Fibroblast of lung (primary cell): ENCODE data around the gene UXS1. TPM values are rescaled to one million over a fixed set of nuclear protein-coding genes. Genes with fewer than 3 reads are reported as not detected.
"Not testable (repeated sequence)": the region's sequence is repeated elsewhere in the genome, so short reads cannot be mapped to it uniquely, and the experiment has no call there.

Experiments
- DNase-seq, 2 donors: peaks; one replicate each; pipeline versions ENCODE4 v3.0.0 to v3.0.0-alpha.2; 2010; ENCODE audit warnings: low read depth in 2 of 2
- H2AFZ ChIP-seq: 2 replicates; pipeline ENCODE4 v1.5.1; 2012; ENCODE audit warnings: low read length, control low read depth, inconsistent platforms
- H3K27ac ChIP-seq: 2 replicates; pipeline ENCODE4 v1.5.1; 2011; ENCODE audit warnings: low read length, control low read depth; ENCODE audit not compliant: insufficient read depth
- H3K27me3 ChIP-seq: 2 replicates; pipeline ENCODE4 v1.5.1; 2011; ENCODE audit warnings: mild to moderate bottlenecking, low read length; ENCODE audit not compliant: control insufficient read depth, insufficient read depth
- H3K36me3 ChIP-seq: 2 replicates; pipeline ENCODE4 v1.5.1; 2011; ENCODE audit warnings: low read length; ENCODE audit not compliant: control insufficient read depth, insufficient read depth
- H3K4me1 ChIP-seq: 2 replicates; pipeline ENCODE4 v1.5.1; 2011; ENCODE audit warnings: low read length; ENCODE audit not compliant: control insufficient read depth, insufficient read depth; ENCODE audit errors: extremely low read depth
- H3K4me2 ChIP-seq: 2 replicates; pipeline ENCODE4 v1.5.1; 2011; ENCODE audit warnings: low read length, control low read depth; ENCODE audit not compliant: insufficient read depth; ENCODE audit errors: extremely low read depth
- H3K4me3 ChIP-seq, 4 experiments: fragments of 200-600 bp in 1 of 4; sonication (generic) in 1 of 4; replicated peaks in 1 of 4; 2 replicates each; pipeline ENCODE4 v1.5.1; 2011 to 2016; ENCODE audit warnings: low read length in 4 of 4, low read depth in 3 of 4, mild to moderate bottlenecking in 3 of 4, control low read depth in 2 of 4, inconsistent platforms in 1 of 4, mixed read lengths in 1 of 4; ENCODE audit not compliant: insufficient read depth in 1 of 4; ENCODE audit errors: control extremely low read depth in 1 of 4
- H3K79me2 ChIP-seq: 2 replicates; pipeline ENCODE4 v1.5.1; 2012; ENCODE audit warnings: mild to moderate bottlenecking, low read length, inconsistent platforms; ENCODE audit not compliant: control insufficient read depth, insufficient read depth
- H3K9ac ChIP-seq: 2 replicates; pipeline ENCODE4 v1.5.1; 2011; ENCODE audit warnings: mild to moderate bottlenecking, low read length, control low read depth; ENCODE audit not compliant: insufficient read depth
- H3K9me3 ChIP-seq: 2 replicates; pipeline ENCODE4 v1.5.1; 2012; ENCODE audit warnings: low read depth, low read length; ENCODE audit not compliant: control insufficient read depth, insufficient read depth
- H4K20me1 ChIP-seq: 2 replicates; pipeline ENCODE4 v1.5.1; 2011; ENCODE audit warnings: low read length; ENCODE audit not compliant: control insufficient read depth, insufficient read depth; ENCODE audit errors: extremely low read depth
- EZH2 ChIP-seq: IDR thresholded peaks from 2 replicates; pipeline ENCODE4 v1.5.1; 2012; ENCODE audit warnings: low read length, control low read depth, mild to moderate bottlenecking; ENCODE audit errors: missing control alignments
- polyA plus RNA-seq, 2 donors: library from polyadenylated mRNA; depleted of rRNA in 1 of 2; stranded (reverse) in 1 of 2; unstranded in 1 of 2; fragments of >200 nt; gene quantifications; 2 replicates each; pipeline ENCODE4 v1.2.1, GENCODE V29; 2011 to 2012; ENCODE audit warnings: missing spikeins in 1 of 2
- total RNA-seq: library from RNA; depleted of rRNA; stranded (reverse); fragments of >200 nt; gene quantifications from 2 replicates; pipeline ENCODE4 v1.2.1, GENCODE V29; 2014
- TF ChIP-seq, protein P1 (sequence below), 2 donors: IDR thresholded peaks in 1 of 2; conservative IDR thresholded peaks in 1 of 2; 1 replicate in 1 of 2; 2 replicates in 1 of 2; pipeline ENCODE4 v1.5.1; 2011 to 2012; ENCODE audit warnings: low read length in 2 of 2, control low read depth in 1 of 2, inconsistent platforms in 1 of 2, low read depth in 1 of 2, mild to moderate bottlenecking in 1 of 2

The UXS1 gene
- total and polyA plus RNA-seq, 2 donors (not counting 1 experiment from before 2014, with no cell fraction given) = 23.1 to 59.8 TPM

DNA sequence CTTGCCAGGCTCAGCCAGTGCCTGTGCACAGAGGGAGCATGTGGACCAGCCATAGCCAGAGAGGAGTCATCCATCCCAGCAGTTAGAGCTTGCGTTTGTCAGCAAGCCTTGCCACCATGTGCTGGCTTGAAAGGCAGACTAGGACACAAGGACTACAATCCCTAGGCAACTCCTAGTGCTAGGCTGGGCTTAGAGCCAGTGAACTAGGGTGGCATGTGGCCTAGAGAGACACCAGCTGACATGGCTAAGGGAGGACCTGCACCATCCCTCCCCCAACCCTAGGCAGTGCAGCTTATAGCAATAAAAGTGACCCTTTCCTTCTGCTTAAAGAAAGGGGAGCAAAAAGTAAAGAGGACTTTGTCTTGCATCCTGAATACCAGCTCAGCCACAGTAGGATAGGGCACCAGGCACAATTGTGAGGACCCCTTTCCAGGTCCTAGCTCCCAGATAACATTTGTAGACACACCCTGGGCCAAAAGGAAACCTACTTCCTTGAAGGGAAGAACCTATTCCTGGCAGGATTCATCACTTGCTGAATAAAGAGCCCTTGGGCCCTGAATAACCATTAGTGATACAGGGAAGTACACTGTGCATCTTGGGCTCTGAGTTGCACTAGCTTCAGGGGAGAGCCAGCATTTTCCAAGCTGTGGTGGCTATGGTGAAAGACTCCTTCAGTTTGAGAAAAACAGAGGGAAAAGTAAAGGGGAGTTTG, 38.7 kb upstream of the UXS1 start:
- DNase-seq = no peak
- Histone ChIP-seq H3K4me2 (no peak overlapping the region), H2AFZ (no peak overlapping the region), H3K27ac (no peak overlapping the region), H3K36me3 (no peaks in the 10 kb centered on the region), H3K79me2 (no peaks in the 10 kb centered on the region), H3K4me1 (no peaks in the 10 kb centered on the region), H3K27me3 (no peaks in the 10 kb centered on the region), H3K9me3 (no peaks in the 10 kb centered on the region), H4K20me1 (no peaks in the 10 kb centered on the region), H3K4me3 (no peak overlapping the region), H3K9ac (no peak overlapping the region)
- no peak for TF ChIP-seq EZH2
- TF ChIP-seq, protein P1, sequence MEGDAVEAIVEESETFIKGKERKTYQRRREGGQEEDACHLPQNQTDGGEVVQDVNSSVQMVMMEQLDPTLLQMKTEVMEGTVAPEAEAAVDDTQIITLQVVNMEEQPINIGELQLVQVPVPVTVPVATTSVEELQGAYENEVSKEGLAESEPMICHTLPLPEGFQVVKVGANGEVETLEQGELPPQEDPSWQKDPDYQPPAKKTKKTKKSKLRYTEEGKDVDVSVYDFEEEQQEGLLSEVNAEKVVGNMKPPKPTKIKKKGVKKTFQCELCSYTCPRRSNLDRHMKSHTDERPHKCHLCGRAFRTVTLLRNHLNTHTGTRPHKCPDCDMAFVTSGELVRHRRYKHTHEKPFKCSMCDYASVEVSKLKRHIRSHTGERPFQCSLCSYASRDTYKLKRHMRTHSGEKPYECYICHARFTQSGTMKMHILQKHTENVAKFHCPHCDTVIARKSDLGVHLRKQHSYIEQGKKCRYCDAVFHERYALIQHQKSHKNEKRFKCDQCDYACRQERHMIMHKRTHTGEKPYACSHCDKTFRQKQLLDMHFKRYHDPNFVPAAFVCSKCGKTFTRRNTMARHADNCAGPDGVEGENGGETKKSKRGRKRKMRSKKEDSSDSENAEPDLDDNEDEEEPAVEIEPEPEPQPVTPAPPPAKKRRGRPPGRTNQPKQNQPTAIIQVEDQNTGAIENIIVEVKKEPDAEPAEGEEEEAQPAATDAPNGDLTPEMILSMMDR (conservative IDR thresholded peaks at IDR 0.05 in 1 of 2, IDR thresholded peaks at IDR 0.05 in 1 of 2; ENCODE audit: low read depth in 1 of 2, low read length in 2 of 2) = no peak

DNA sequence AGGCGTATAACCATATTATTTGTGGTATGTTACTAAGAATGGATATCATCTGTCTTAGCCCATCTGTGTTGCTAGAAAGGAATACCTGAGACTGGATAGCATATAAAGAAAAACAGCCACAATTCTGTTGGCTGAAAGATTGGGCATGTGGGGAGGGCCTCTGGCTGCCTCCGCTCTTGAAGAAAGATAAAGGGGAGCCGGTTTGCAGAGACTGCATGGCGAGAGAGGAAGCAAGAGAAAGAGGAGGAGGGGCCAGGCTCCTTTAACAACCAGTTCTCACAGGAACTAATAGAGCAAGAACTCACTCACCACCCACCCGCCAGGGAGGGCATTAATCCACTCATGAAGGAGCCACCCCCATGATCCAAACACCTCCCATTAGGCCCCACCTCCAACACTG, 29.2 kb upstream of the UXS1 start:
- TF ChIP-seq EZH2 = no peak
- TF ChIP-seq, protein P1 (conservative IDR thresholded peaks at IDR 0.05 in 1 of 2, IDR thresholded peaks at IDR 0.05 in 1 of 2; ENCODE audit: low read depth in 1 of 2, low read length in 2 of 2) = no peak

GRCh38 chr2:106222057-106222456, 28.0 kb upstream of the UXS1 start:
- not testable (repeated sequence) for H3K79me2 ChIP-seq, H3K9ac ChIP-seq, H4K20me1 ChIP-seq, H3K4me1 ChIP-seq, H3K4me3 ChIP-seq, DNase-seq, H3K27me3 ChIP-seq, H3K27ac ChIP-seq, H2AFZ ChIP-seq, H3K4me2 ChIP-seq, H3K9me3 ChIP-seq, H3K36me3 ChIP-seq

More for the DNA sequence above, 29.2 kb upstream of the UXS1 start:
- no peaks in the 10 kb centered on the region for H3K79me2 ChIP-seq
- H3K36me3 ChIP-seq = no peaks in the 10 kb centered on the region
- no peak overlapping the region for H2AFZ ChIP-seq
- no peak for DNase-seq
- no peak overlapping the region for H3K4me3 ChIP-seq
- no peaks in the 10 kb centered on the region for H3K27me3 ChIP-seq
- no peaks in the 10 kb centered on the region for H4K20me1 ChIP-seq
- H3K27ac ChIP-seq = no peak overlapping the region
- no peaks in the 10 kb centered on the region for H3K9me3 ChIP-seq
- no peaks in the 10 kb centered on the region for H3K4me1 ChIP-seq
- H3K4me2 ChIP-seq = no peak overlapping the region
- H3K9ac ChIP-seq = no peak overlapping the region
